H1 (cell line): ENCODE results near the gene RAPGEF1. TPM values are rescaled to one million over a fixed set of nuclear protein-coding genes. Genes with fewer than 3 reads are reported as not detected.

Experiments used
- CTCF ChIA-PET: fragments of 300-600 bp; sonication (Branson Sonifier 250); formaldehyde crosslinking; loops from one replicate; lab custom pipeline; 2021; ENCODE audit not compliant: partially characterized antibody; lab: Charles Lee
- POLR2A ChIA-PET: fragments of 300-600 bp; sonication (Branson Sonifier 250); formaldehyde crosslinking; loops from one replicate; lab custom pipeline; 2021; ENCODE audit warnings: inconsistent platforms; ENCODE audit not compliant: partially characterized antibody; lab: Charles Lee
- DNase-seq, 2 experiments: peaks; one replicate each; pipeline versions ENCODE4 v3.0.0 to v3.0.0-alpha.2; 2010 to 2022; ENCODE audit warnings: low spot score in 2 of 2, low read depth in 1 of 2, mixed read lengths in 1 of 2
- FAIRE-seq: peaks from 2 replicates; lab custom pipeline; 2011; peaks lifted over from hg19 to GRCh38; lab: Jason Lieb, UNC
- H2AFZ ChIP-seq: 2 replicates; pipeline ENCODE4 v1.8.1; 2012; ENCODE audit warnings: low read length, inconsistent platforms
- H2AK5ac ChIP-seq: 2 replicates; pipeline ENCODE4 v1.6.1; 2013; ENCODE audit warnings: low read depth, low read length
- H2BK120ac ChIP-seq: replicated peaks from 2 replicates; pipeline ENCODE3; 2013; ENCODE audit warnings: low read depth, low read length, inconsistent platforms
- H2BK12ac ChIP-seq: 2 replicates; pipeline ENCODE4 v1.6.1; 2013; ENCODE audit warnings: low read depth, low read length
- H2BK15ac ChIP-seq: 2 replicates; pipeline ENCODE4 v1.6.1; 2013; ENCODE audit warnings: low read length
- H2BK20ac ChIP-seq: 2 replicates; pipeline ENCODE4 v1.6.1; 2013; ENCODE audit warnings: low read length
- H2BK5ac ChIP-seq: 2 replicates; pipeline ENCODE4 v1.6.1; 2013; ENCODE audit warnings: low read depth, low read length
- H3K14ac ChIP-seq: 2 replicates; pipeline ENCODE4 v1.6.1; 2013; ENCODE audit warnings: inconsistent platforms; ENCODE audit not compliant: insufficient read length
- H3K18ac ChIP-seq: 2 replicates; pipeline ENCODE4 v1.6.1; 2013; ENCODE audit warnings: low read length; ENCODE audit errors: extremely low read depth
- H3K23ac ChIP-seq: 2 replicates; pipeline ENCODE4 v1.6.1; 2013; ENCODE audit warnings: inconsistent platforms; ENCODE audit not compliant: insufficient read length
- H3K23me2 ChIP-seq: 2 replicates; pipeline ENCODE4 v1.6.1; 2013; ENCODE audit warnings: low read depth, low read length
- H3K27ac ChIP-seq: 2 replicates; pipeline ENCODE4 v1.6.1; 2011; ENCODE audit warnings: low read depth, low read length, inconsistent platforms
- H3K27me3 ChIP-seq, 4 experiments: replicated peaks in 1 of 4; 1 replicate in 1 of 4; 2 replicates in 3 of 4; pipeline versions ENCODE4 v1.6.1 to v1.8.1; 2011 to 2013; ENCODE audit warnings: low read length in 3 of 4, mild to moderate bottlenecking in 3 of 4, inconsistent platforms in 2 of 4, mixed read lengths in 2 of 4, moderate library complexity in 1 of 4; ENCODE audit not compliant: control insufficient read depth in 3 of 4, insufficient read depth in 3 of 4; ENCODE audit errors: extremely low read depth in 1 of 4
- H3K36me3 ChIP-seq, 4 experiments: 2 replicates each; pipeline versions ENCODE4 v1.6.1 to v1.8.1; 2011 to 2013; ENCODE audit warnings: mild to moderate bottlenecking in 4 of 4, low read length in 3 of 4, moderate library complexity in 2 of 4, control low read depth in 1 of 4, inconsistent platforms in 1 of 4; ENCODE audit not compliant: insufficient read depth in 4 of 4, control insufficient read depth in 2 of 4
- H3K4ac ChIP-seq: replicated peaks from 2 replicates; pipeline ENCODE3; 2013; ENCODE audit warnings: low read length, low read depth, mixed read lengths, inconsistent platforms; ENCODE audit not compliant: insufficient read length
- H3K4me1 ChIP-seq, 4 experiments: replicated peaks in 1 of 4; 1 replicate in 1 of 4; 2 replicates in 3 of 4; pipeline versions ENCODE4 v1.6.1 to v1.8.1; 2011 to 2013; ENCODE audit warnings: low read length in 3 of 4, inconsistent platforms in 2 of 4, mixed read lengths in 1 of 4; ENCODE audit not compliant: insufficient read depth in 4 of 4, control insufficient read depth in 3 of 4
- H3K4me2 ChIP-seq, 2 experiments: 2 replicates each; pipeline versions ENCODE4 v1.6.1 to v1.8.1; 2011 to 2013; ENCODE audit warnings: low read depth in 2 of 2, low read length in 2 of 2, control low read depth in 1 of 2, inconsistent platforms in 1 of 2, mild to moderate bottlenecking in 1 of 2; ENCODE audit not compliant: insufficient read depth in 1 of 2
- H3K4me3 ChIP-seq, 4 experiments: fragments of 200-600, 300-600 bp in 1 of 4; sonication (generic), shearing (Covaris generic), sonication (Bioruptor Twin) in 1 of 4; 2 replicates each; pipeline versions ENCODE4 v1.5.1 to v1.8.1; 2011 to 2016; ENCODE audit warnings: low read length in 4 of 4, low read depth in 3 of 4, control low read depth in 2 of 4, inconsistent platforms in 2 of 4, mild to moderate bottlenecking in 2 of 4, mixed read lengths in 1 of 4, moderate library complexity in 1 of 4; ENCODE audit not compliant: insufficient read depth in 2 of 4; ENCODE audit errors: extremely low read depth in 1 of 4
- H3K56ac ChIP-seq: replicated peaks from 2 replicates; pipeline ENCODE3; 2013; ENCODE audit warnings: low read depth, mild to moderate bottlenecking, mixed read lengths, low read length, inconsistent platforms; ENCODE audit not compliant: insufficient read length
- H3K79me1 ChIP-seq: 2 replicates; pipeline ENCODE4 v1.6.1; 2013; ENCODE audit warnings: low read depth, low read length, control low read depth
- H3K79me2 ChIP-seq, 2 experiments: 2 replicates each; pipeline versions ENCODE4 v1.6.1 to v1.8.1; 2012 to 2013; ENCODE audit warnings: low read length in 2 of 2, mild to moderate bottlenecking in 2 of 2, inconsistent platforms in 1 of 2; ENCODE audit not compliant: insufficient read depth in 2 of 2, control insufficient read depth in 1 of 2
- H3K9ac ChIP-seq, 4 experiments: replicated peaks in 1 of 4; 1 replicate in 1 of 4; 2 replicates in 3 of 4; pipeline versions ENCODE4 v1.6.1 to v1.8.1; 2011 to 2013; ENCODE audit warnings: low read depth in 3 of 4, low read length in 3 of 4, control low read depth in 2 of 4, mild to moderate bottlenecking in 2 of 4, moderate library complexity in 2 of 4, inconsistent platforms in 1 of 4; ENCODE audit errors: extremely low read depth in 1 of 4
- H3K9me3 ChIP-seq, 2 experiments: 2 replicates each; pipeline versions ENCODE4 v1.6.1 to v1.8.1; 2012 to 2013; ENCODE audit warnings: mild to moderate bottlenecking in 2 of 2, moderate library complexity in 2 of 2, control low read depth in 1 of 2, inconsistent platforms in 1 of 2, low read depth in 1 of 2, low read length in 1 of 2, mixed read lengths in 1 of 2; ENCODE audit not compliant: insufficient read depth in 2 of 2
- H4K20me1 ChIP-seq, 2 experiments: replicated peaks in 1 of 2; 2 replicates each; pipeline versions ENCODE3 to v1.8.1; 2011 to 2013; ENCODE audit warnings: inconsistent platforms in 2 of 2, low read length in 2 of 2, mild to moderate bottlenecking in 1 of 2; ENCODE audit not compliant: insufficient read depth in 2 of 2, control insufficient read depth in 1 of 2
- H4K5ac ChIP-seq: 2 replicates; pipeline ENCODE4 v1.6.1; 2013; ENCODE audit warnings: low read length, low read depth, mixed read lengths, inconsistent platforms; ENCODE audit not compliant: insufficient read length
- H4K8ac ChIP-seq: 2 replicates; pipeline ENCODE4 v1.8.0; 2013; ENCODE audit warnings: mild to moderate bottlenecking, moderate library complexity, low read length, inconsistent platforms; ENCODE audit not compliant: insufficient read depth; ENCODE audit errors: extremely low read depth
- H4K91ac ChIP-seq: replicated peaks from 2 replicates; pipeline ENCODE3; 2013; ENCODE audit warnings: low read length, mixed read lengths, inconsistent platforms; ENCODE audit not compliant: insufficient read length
- EP300 ChIP-seq, 2 experiments: IDR thresholded peaks; 1 replicate in 1 of 2; 2 replicates in 1 of 2; pipeline ENCODE4 v1.6.1; 2011 to 2012; ENCODE audit warnings: low read depth in 2 of 2, low read length in 2 of 2, mild to moderate bottlenecking in 2 of 2, borderline replicate concordance in 1 of 2, inconsistent platforms in 1 of 2, moderate library complexity in 1 of 2
- WGBS, 2 experiments: shearing (Covaris generic) in 1 of 2; methylation state at CpG; one replicate each; pipeline versions ENCODE4 v1.1.6 to v1.1.7; 2013 to 2015; ENCODE audit warnings: low lambda C conversion rate in 2 of 2, mixed read lengths in 2 of 2, inconsistent platforms in 1 of 2, low coverage in 1 of 2, missing lambda C conversion rate in 1 of 2; ENCODE audit not compliant: insufficient replicate concordance in 2 of 2, insufficient coverage in 1 of 2, insufficient read length in 1 of 2; ENCODE audit errors: extremely low coverage in 1 of 2, missing lambda C conversion rate in 1 of 2; 5-methylcytosine and 5-hydroxymethylcytosine counted together
- polyA plus RNA-seq, 7 experiments: library from polyadenylated mRNA; depleted of rRNA in 3 of 7; stranded (reverse) in 5 of 7; unstranded in 2 of 7; fragments of >200 nt in 5 of 7; fragments of 200-250 nt in 2 of 7; gene quantifications; 1 replicate in 5 of 7; 2 replicates in 1 of 7; 4 replicates in 1 of 7; pipeline versions ENCODE4 v1.2.1 to v1.2.3, GENCODE V29; 2011 to 2013; ENCODE audit warnings: missing spikeins in 2 of 7, mixed read lengths in 2 of 7
- total RNA-seq: library from RNA; stranded (reverse); fragmentation: NEBNext Ultra II Directional; extraction: Animal tissue kit (Norgen Biotek cat#: 25700); gene quantifications from 2 replicates; pipeline ENCODE4 v1.2.1, GENCODE V29; 2021

Gene RAPGEF1
- total and polyA plus RNA-seq, 2 of the 8 experiments (the other 6 are each of a cell fraction or from before 2014, with no cell fraction given) = 29.7 to 78.9 TPM

- Histone ChIP-seq H3K4ac (no peak overlapping the region), H3K18ac (no peak overlapping the region), H3K36me3 (peaks cover 14 to 47% (median 36%) of the 10 kb centered on the region in 4 experiments; a peak in 7 of 8 replicates), H2BK120ac (no peak overlapping the region), H2BK20ac (no peak overlapping the region), H4K91ac (no peak overlapping the region), H3K14ac (no peak overlapping the region), H3K4me3 (no peak overlapping the region), H3K79me2 (peaks cover 0 to 6% of the 10 kb centered on the region in 2 experiments; a peak in 1 of 4 replicates), H3K23ac (no peak overlapping the region), H3K4me2 (no peak overlapping the region), H4K8ac (no peak overlapping the region), H4K5ac (no peak overlapping the region), H4K20me1 (peaks cover 3 to 6% of the 10 kb centered on the region in 2 experiments), H3K27ac (no peak overlapping the region), H3K79me1 (0 out of 2 replicates have a peak, but pooled peaks cover 4% of the 10 kb centered on the region), H3K27me3 (no peaks in the 10 kb centered on the region), H2BK12ac (no peak overlapping the region), H3K9ac (no peak overlapping the region), H2AK5ac (no peak overlapping the region), H3K9me3 (no peaks in the 10 kb centered on the region), H2BK5ac (no peak overlapping the region), H3K56ac (no peak overlapping the region), H2BK15ac (no peak overlapping the region), H2AFZ (no peak overlapping the region), H3K4me1 (peaks cover 0 to 8% (median 4%) of the 10 kb centered on the region in 4 experiments; a peak in 6 of 7 replicates), H3K23me2 (peaks cover 5% of the 10 kb centered on the region; the same call in 1 of the 2 replicates)
- DNase-seq = no peak
- FAIRE-seq = no peak
- ChIA-PET CTCF (interaction anchor here (0.8 to 1.4 kb wide), 3 partner anchors 193 to 215 kb away, joined by 3 to 4 read pairs (median 3); no protein-coding TSS in a partner anchor), POLR2A (interaction anchor here (0.6 to 5.0 kb wide), 4 partner anchors 10 to 203 kb away, joined by 3 to 22 read pairs (median 8); no protein-coding TSS in a partner anchor)
- 93% methylated on average over 7 of the region's 7 CpGs; no CpG with 5 or more reads in 1 of the 2 experiments for WGBS, 2 experiments
- TF ChIP-seq EP300 (IDR thresholded peaks at IDR 0.05; ENCODE audit: borderline replicate concordance in 1 of 2, low read depth in 2 of 2, low read length in 2 of 2) = no peak
These were observed 211.7 kb downstream of the RAPGEF1 start for GRCh38 chr9:131528186-131528585.
